ENCODE results near the gene DPP7.

Gene DPP7

GRCh38 chr9:137146527-137146918 is 32.0 kb upstream of the DPP7 start:
- no peak overlapping the region for H3K27ac ChIP-seq
- TF ChIP-seq CTCF (conservative IDR thresholded peaks at IDR 0.05): no peak

GRCh38 chr9:137145731-137146526 is 31.4 kb upstream of the DPP7 start:
- no peak for TF ChIP-seq CTCF (conservative IDR thresholded peaks at IDR 0.05)
- no peak overlapping the region for H3K27ac ChIP-seq

- H3K27ac ChIP-seq: no peak overlapping the region
- TF ChIP-seq CTCF (conservative IDR thresholded peaks at IDR 0.05): no peak
Observed at GRCh38 chr9:137143459-137143858, 28.9 kb upstream of the DPP7 start.

GRCh38 chr9:137141976-137142936 is 27.7 kb upstream of the DPP7 start:
- no peak overlapping the region for H3K27ac ChIP-seq
- TF ChIP-seq CTCF (conservative IDR thresholded peaks at IDR 0.05): no peak

GRCh38 chr9:137141050-137141810 is 26.7 kb upstream of the DPP7 start:
- H3K27ac ChIP-seq: no peak overlapping the region
- no peak for TF ChIP-seq CTCF (conservative IDR thresholded peaks at IDR 0.05)

GRCh38 chr9:137140151-137141012 is 25.8 kb upstream of the DPP7 start:
- no peak for TF ChIP-seq CTCF (conservative IDR thresholded peaks at IDR 0.05)
- no peak overlapping the region for H3K27ac ChIP-seq

All from VCaP (cell line).